Measurements from ENCODE around the gene THEMIS2. TPM values are rescaled to one million over a fixed set of nuclear protein-coding genes. Genes with fewer than 3 reads are reported as not detected.

Gene THEMIS2
- total and polyA plus RNA-seq, 2 experiments from 2014 or later = 8.1 to 32.4 TPM

DNA sequence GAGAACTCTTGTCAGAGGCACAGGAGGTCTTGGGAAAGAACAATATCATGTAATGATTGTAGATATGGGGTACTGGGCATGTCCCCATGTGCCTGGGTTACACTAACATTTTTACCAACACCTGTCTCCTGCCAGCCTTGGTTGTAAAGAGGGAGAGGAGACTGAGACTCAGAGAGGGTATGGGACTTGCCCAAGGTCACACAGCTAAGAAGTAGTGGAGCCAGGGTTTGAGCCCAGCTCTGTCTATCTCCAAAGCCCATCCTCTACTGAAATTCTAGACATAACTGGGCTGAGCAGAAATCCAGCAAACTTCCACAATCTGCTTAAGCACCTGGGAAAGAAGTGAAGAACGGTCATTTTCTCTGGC, 2.6 kb upstream of the THEMIS2 start:
- 0 out of 2 replicates have a peak, but pooled peaks cover 4% of the 10 kb centered on the region for H3F3A ChIP-seq (replicated peaks; ENCODE audit: low read depth)
- no peak overlapping the region for H3K4me3 ChIP-seq
- Mint-ChIP-seq H3K9me3 (no peaks in the 10 kb centered on the region), H3K4me1 (peaks cover 4% of the 10 kb centered on the region), H3K36me3 (ENCODE audit: low read depth) (no peaks in the 10 kb centered on the region; the same call in 2 of the 3 replicates), H3K27me3 (ENCODE audit: insufficient read depth, low read depth, poor library complexity) (peaks cover 7% of the 10 kb centered on the region), H3K27ac (no peak overlapping the region), H3K4me3 (no peak overlapping the region)
- peak overlapping the region; percentile 94 for H2AFZ ChIP-seq
- TF ChIP-seq, protein P1, sequence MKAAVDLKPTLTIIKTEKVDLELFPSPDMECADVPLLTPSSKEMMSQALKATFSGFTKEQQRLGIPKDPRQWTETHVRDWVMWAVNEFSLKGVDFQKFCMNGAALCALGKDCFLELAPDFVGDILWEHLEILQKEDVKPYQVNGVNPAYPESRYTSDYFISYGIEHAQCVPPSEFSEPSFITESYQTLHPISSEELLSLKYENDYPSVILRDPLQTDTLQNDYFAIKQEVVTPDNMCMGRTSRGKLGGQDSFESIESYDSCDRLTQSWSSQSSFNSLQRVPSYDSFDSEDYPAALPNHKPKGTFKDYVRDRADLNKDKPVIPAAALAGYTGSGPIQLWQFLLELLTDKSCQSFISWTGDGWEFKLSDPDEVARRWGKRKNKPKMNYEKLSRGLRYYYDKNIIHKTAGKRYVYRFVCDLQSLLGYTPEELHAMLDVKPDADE (IDR thresholded peaks at IDR 0.05) = no peak
- TF ChIP-seq ZNF114 (CRISPR knock-in tag; IDR thresholded peaks at IDR 0.05) (no peak), POLR2AphosphoS5 (IDR thresholded peaks at IDR 0.05; ENCODE audit: low read depth) (no peak), REST (IDR thresholded peaks at IDR 0.05; ENCODE audit: unreplicated experiment) (no peak), EZH2 (IDR thresholded peaks at IDR 0.05; ENCODE audit: low read depth, unreplicated experiment) (no peak), CREB1 (CRISPR knock-in tag; IDR thresholded peaks at IDR 0.05; ENCODE audit: low read depth) (no peak), JUNB (IDR thresholded peaks at IDR 0.05; ENCODE audit: unreplicated experiment) (no peak), EZH2phosphoT487 (IDR thresholded peaks at IDR 0.05; ENCODE audit: unreplicated experiment) (no peak), STAT1 (IDR thresholded peaks at IDR 0.05; ENCODE audit: unreplicated experiment) (no peak), ZNF331 (CRISPR knock-in tag; IDR thresholded peaks at IDR 0.05; ENCODE audit: low read depth) (no peak), NANOG (IDR thresholded peaks at IDR 0.05; ENCODE audit: borderline replicate concordance) (no peak)
- TF ChIP-seq, protein P2, sequence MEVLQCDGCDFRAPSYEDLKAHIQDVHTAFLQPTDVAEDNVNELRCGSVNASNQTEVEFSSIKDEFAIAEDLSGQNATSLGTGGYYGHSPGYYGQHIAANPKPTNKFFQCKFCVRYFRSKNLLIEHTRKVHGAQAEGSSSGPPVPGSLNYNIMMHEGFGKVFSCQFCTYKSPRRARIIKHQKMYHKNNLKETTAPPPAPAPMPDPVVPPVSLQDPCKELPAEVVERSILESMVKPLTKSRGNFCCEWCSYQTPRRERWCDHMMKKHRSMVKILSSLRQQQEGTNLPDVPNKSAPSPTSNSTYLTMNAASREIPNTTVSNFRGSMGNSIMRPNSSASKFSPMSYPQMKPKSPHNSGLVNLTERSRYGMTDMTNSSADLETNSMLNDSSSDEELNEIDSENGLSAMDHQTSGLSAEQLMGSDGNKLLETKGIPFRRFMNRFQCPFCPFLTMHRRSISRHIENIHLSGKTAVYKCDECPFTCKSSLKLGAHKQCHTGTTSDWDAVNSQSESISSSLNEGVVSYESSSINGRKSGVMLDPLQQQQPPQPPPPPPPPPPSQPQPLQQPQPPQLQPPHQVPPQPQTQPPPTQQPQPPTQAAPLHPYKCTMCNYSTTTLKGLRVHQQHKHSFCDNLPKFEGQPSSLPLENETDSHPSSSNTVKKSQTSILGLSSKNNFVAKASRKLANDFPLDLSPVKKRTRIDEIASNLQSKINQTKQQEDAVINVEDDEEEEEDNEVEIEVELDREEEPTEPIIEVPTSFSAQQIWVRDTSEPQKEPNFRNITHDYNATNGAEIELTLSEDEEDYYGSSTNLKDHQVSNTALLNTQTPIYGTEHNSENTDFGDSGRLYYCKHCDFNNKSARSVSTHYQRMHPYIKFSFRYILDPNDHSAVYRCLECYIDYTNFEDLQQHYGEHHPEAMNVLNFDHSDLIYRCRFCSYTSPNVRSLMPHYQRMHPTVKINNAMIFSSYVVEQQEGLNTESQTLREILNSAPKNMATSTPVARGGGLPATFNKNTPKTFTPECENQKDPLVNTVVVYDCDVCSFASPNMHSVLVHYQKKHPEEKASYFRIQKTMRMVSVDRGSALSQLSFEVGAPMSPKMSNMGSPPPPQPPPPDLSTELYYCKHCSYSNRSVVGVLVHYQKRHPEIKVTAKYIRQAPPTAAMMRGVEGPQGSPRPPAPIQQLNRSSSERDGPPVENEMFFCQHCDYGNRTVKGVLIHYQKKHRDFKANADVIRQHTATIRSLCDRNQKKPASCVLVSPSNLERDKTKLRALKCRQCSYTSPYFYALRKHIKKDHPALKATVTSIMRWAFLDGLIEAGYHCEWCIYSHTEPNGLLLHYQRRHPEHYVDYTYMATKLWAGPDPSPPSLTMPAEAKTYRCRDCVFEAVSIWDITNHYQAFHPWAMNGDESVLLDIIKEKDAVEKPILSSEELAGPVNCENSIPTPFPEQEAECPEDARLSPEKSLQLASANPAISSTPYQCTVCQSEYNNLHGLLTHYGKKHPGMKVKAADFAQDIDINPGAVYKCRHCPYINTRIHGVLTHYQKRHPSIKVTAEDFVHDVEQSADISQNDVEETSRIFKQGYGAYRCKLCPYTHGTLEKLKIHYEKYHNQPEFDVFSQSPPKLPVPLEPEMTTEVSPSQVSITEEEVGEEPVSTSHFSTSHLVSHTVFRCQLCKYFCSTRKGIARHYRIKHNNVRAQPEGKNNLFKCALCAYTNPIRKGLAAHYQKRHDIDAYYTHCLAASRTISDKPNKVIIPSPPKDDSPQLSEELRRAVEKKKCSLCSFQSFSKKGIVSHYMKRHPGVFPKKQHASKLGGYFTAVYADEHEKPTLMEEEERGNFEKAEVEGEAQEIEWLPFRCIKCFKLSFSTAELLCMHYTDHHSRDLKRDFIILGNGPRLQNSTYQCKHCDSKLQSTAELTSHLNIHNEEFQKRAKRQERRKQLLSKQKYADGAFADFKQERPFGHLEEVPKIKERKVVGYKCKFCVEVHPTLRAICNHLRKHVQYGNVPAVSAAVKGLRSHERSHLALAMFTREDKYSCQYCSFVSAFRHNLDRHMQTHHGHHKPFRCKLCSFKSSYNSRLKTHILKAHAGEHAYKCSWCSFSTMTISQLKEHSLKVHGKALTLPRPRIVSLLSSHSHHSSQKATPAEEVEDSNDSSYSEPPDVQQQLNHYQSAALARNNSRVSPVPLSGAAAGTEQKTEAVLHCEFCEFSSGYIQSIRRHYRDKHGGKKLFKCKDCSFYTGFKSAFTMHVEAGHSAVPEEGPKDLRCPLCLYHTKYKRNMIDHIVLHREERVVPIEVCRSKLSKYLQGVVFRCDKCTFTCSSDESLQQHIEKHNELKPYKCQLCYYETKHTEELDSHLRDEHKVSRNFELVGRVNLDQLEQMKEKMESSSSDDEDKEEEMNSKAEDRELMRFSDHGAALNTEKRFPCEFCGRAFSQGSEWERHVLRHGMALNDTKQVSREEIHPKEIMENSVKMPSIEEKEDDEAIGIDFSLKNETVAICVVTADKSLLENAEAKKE (CRISPR knock-in tag; IDR thresholded peaks at IDR 0.05) = no peak
- TF ChIP-seq, protein P3, sequence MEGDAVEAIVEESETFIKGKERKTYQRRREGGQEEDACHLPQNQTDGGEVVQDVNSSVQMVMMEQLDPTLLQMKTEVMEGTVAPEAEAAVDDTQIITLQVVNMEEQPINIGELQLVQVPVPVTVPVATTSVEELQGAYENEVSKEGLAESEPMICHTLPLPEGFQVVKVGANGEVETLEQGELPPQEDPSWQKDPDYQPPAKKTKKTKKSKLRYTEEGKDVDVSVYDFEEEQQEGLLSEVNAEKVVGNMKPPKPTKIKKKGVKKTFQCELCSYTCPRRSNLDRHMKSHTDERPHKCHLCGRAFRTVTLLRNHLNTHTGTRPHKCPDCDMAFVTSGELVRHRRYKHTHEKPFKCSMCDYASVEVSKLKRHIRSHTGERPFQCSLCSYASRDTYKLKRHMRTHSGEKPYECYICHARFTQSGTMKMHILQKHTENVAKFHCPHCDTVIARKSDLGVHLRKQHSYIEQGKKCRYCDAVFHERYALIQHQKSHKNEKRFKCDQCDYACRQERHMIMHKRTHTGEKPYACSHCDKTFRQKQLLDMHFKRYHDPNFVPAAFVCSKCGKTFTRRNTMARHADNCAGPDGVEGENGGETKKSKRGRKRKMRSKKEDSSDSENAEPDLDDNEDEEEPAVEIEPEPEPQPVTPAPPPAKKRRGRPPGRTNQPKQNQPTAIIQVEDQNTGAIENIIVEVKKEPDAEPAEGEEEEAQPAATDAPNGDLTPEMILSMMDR (conservative IDR thresholded peaks at IDR 0.05; ENCODE audit: low read depth in 2 of 2) = no peak
- H3K9me2 ChIP-seq (ENCODE audit: insufficient read depth) = no peaks in the 10 kb centered on the region
- no peaks in the 10 kb centered on the region for H3K36me3 ChIP-seq (ENCODE audit: insufficient read depth)
- H4K20me1 ChIP-seq (replicated peaks; ENCODE audit: insufficient read depth) = no peaks in the 10 kb centered on the region
- H3K4me2 ChIP-seq = no peak overlapping the region
- ATAC-seq (no peak), DNase-seq (ENCODE audit: low spot score) (no peak)
- no peaks in the 10 kb centered on the region for H3K79me2 ChIP-seq (replicated peaks; ENCODE audit: insufficient read depth)
- H3K27me3 ChIP-seq (ENCODE audit: insufficient read depth) = no peaks in the 10 kb centered on the region
- no peaks in the 10 kb centered on the region for H3K4me1 ChIP-seq (ENCODE audit: insufficient read depth)
- no peak overlapping the region for H3K27ac ChIP-seq (ENCODE audit: low read depth)
